Fibroblast of lung (primary cell): ENCODE data around the gene OTOP1. TPM values are rescaled to one million over a fixed set of nuclear protein-coding genes. Genes with fewer than 3 reads are reported as not detected.

ENCODE experiments used
- DNase-seq, 2 donors: peaks; one replicate each; pipeline versions ENCODE4 v3.0.0 to v3.0.0-alpha.2; 2010; ENCODE audit warnings: low read depth in 2 of 2
- H2AFZ ChIP-seq: 2 replicates; pipeline ENCODE4 v1.5.1; 2012; ENCODE audit warnings: low read length, control low read depth, inconsistent platforms
- H3K27ac ChIP-seq: 2 replicates; pipeline ENCODE4 v1.5.1; 2011; ENCODE audit warnings: low read length, control low read depth; ENCODE audit not compliant: insufficient read depth
- H3K27me3 ChIP-seq: 2 replicates; pipeline ENCODE4 v1.5.1; 2011; ENCODE audit warnings: mild to moderate bottlenecking, low read length; ENCODE audit not compliant: control insufficient read depth, insufficient read depth
- H3K36me3 ChIP-seq: 2 replicates; pipeline ENCODE4 v1.5.1; 2011; ENCODE audit warnings: low read length; ENCODE audit not compliant: control insufficient read depth, insufficient read depth
- H3K4me1 ChIP-seq: 2 replicates; pipeline ENCODE4 v1.5.1; 2011; ENCODE audit warnings: low read length; ENCODE audit not compliant: control insufficient read depth, insufficient read depth; ENCODE audit errors: extremely low read depth
- H3K4me2 ChIP-seq: 2 replicates; pipeline ENCODE4 v1.5.1; 2011; ENCODE audit warnings: low read length, control low read depth; ENCODE audit not compliant: insufficient read depth; ENCODE audit errors: extremely low read depth
- H3K4me3 ChIP-seq, 4 experiments: fragments of 200-600 bp in 1 of 4; sonication (generic) in 1 of 4; replicated peaks in 1 of 4; 2 replicates each; pipeline ENCODE4 v1.5.1; 2011 to 2016; ENCODE audit warnings: low read length in 4 of 4, low read depth in 3 of 4, mild to moderate bottlenecking in 3 of 4, control low read depth in 2 of 4, inconsistent platforms in 1 of 4, mixed read lengths in 1 of 4; ENCODE audit not compliant: insufficient read depth in 1 of 4; ENCODE audit errors: control extremely low read depth in 1 of 4
- H3K79me2 ChIP-seq: 2 replicates; pipeline ENCODE4 v1.5.1; 2012; ENCODE audit warnings: mild to moderate bottlenecking, low read length, inconsistent platforms; ENCODE audit not compliant: control insufficient read depth, insufficient read depth
- H3K9ac ChIP-seq: 2 replicates; pipeline ENCODE4 v1.5.1; 2011; ENCODE audit warnings: mild to moderate bottlenecking, low read length, control low read depth; ENCODE audit not compliant: insufficient read depth
- H3K9me3 ChIP-seq: 2 replicates; pipeline ENCODE4 v1.5.1; 2012; ENCODE audit warnings: low read depth, low read length; ENCODE audit not compliant: control insufficient read depth, insufficient read depth
- H4K20me1 ChIP-seq: 2 replicates; pipeline ENCODE4 v1.5.1; 2011; ENCODE audit warnings: low read length; ENCODE audit not compliant: control insufficient read depth, insufficient read depth; ENCODE audit errors: extremely low read depth
- EZH2 ChIP-seq: IDR thresholded peaks from 2 replicates; pipeline ENCODE4 v1.5.1; 2012; ENCODE audit warnings: low read length, control low read depth, mild to moderate bottlenecking; ENCODE audit errors: missing control alignments
- polyA plus RNA-seq, 2 donors: library from polyadenylated mRNA; depleted of rRNA in 1 of 2; stranded (reverse) in 1 of 2; unstranded in 1 of 2; fragments of >200 nt; gene quantifications; 2 replicates each; pipeline ENCODE4 v1.2.1, GENCODE V29; 2011 to 2012; ENCODE audit warnings: missing spikeins in 1 of 2
- total RNA-seq: library from RNA; depleted of rRNA; stranded (reverse); fragments of >200 nt; gene quantifications from 2 replicates; pipeline ENCODE4 v1.2.1, GENCODE V29; 2014
- TF ChIP-seq, protein P1 (sequence below), 2 donors: IDR thresholded peaks in 1 of 2; conservative IDR thresholded peaks in 1 of 2; 1 replicate in 1 of 2; 2 replicates in 1 of 2; pipeline ENCODE4 v1.5.1; 2011 to 2012; ENCODE audit warnings: low read length in 2 of 2, control low read depth in 1 of 2, inconsistent platforms in 1 of 2, low read depth in 1 of 2, mild to moderate bottlenecking in 1 of 2

OTOP1 gene
- total and polyA plus RNA-seq, 2 donors (not counting 1 experiment from before 2014, with no cell fraction given): not detected

GRCh38 chr4:4248885-4249203 lies 22.1 kb upstream of the OTOP1 start:
- peaks cover 4% of the 10 kb centered on the region for H3K36me3 ChIP-seq
- no peak for DNase-seq
- no peak for TF ChIP-seq EZH2
- TF ChIP-seq, protein P1, sequence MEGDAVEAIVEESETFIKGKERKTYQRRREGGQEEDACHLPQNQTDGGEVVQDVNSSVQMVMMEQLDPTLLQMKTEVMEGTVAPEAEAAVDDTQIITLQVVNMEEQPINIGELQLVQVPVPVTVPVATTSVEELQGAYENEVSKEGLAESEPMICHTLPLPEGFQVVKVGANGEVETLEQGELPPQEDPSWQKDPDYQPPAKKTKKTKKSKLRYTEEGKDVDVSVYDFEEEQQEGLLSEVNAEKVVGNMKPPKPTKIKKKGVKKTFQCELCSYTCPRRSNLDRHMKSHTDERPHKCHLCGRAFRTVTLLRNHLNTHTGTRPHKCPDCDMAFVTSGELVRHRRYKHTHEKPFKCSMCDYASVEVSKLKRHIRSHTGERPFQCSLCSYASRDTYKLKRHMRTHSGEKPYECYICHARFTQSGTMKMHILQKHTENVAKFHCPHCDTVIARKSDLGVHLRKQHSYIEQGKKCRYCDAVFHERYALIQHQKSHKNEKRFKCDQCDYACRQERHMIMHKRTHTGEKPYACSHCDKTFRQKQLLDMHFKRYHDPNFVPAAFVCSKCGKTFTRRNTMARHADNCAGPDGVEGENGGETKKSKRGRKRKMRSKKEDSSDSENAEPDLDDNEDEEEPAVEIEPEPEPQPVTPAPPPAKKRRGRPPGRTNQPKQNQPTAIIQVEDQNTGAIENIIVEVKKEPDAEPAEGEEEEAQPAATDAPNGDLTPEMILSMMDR (conservative IDR thresholded peaks at IDR 0.05 in 1 of 2, IDR thresholded peaks at IDR 0.05 in 1 of 2; ENCODE audit: low read depth in 1 of 2, low read length in 2 of 2): no peak
- H3K4me1 ChIP-seq: peaks cover 4% of the 10 kb centered on the region
- peak overlapping the region; percentile 83 for H2AFZ ChIP-seq
- peaks cover 10% of the 10 kb centered on the region for H3K79me2 ChIP-seq
- peak overlapping the region; percentile 84 for H3K4me2 ChIP-seq
- peak overlapping the region; percentile 79 to 99 (median 93) for H3K4me3 ChIP-seq
- H3K9ac ChIP-seq: peak overlapping the region; percentile 96
- no peaks in the 10 kb centered on the region for H4K20me1 ChIP-seq
- no peaks in the 10 kb centered on the region for H3K9me3 ChIP-seq
- H3K27ac ChIP-seq: peak overlapping the region; percentile 92
- H3K27me3 ChIP-seq: no peaks in the 10 kb centered on the region

- peak; percentile 93 to 95 for DNase-seq
- TF ChIP-seq, protein P1 (conservative IDR thresholded peaks at IDR 0.05 in 1 of 2, IDR thresholded peaks at IDR 0.05 in 1 of 2; ENCODE audit: low read depth in 1 of 2, low read length in 2 of 2): peak; percentile 19 to 20
- no peak for TF ChIP-seq EZH2
- peaks cover 4% of the 10 kb centered on the region for H3K4me1 ChIP-seq
- peak within 1 kb of the TSS; percentile 83 for H2AFZ ChIP-seq
- peak within 1 kb of the TSS; percentile 96 for H3K9ac ChIP-seq
- H4K20me1 ChIP-seq: no peaks in the 10 kb centered on the region
- H3K79me2 ChIP-seq: peaks cover 10% of the 10 kb centered on the region
- H3K4me3 ChIP-seq: peak within 1 kb of the TSS; percentile 79 to 99 (median 93)
- H3K4me2 ChIP-seq: peak within 1 kb of the TSS; percentile 96
- no peaks in the 10 kb centered on the region for H3K27me3 ChIP-seq
- H3K27ac ChIP-seq: peak within 1 kb of the TSS; percentile 92
- H3K9me3 ChIP-seq: no peaks in the 10 kb centered on the region
- H3K36me3 ChIP-seq: peaks cover 4% of the 10 kb centered on the region
These were observed 21.5 kb upstream of the OTOP1 start, which contains the start of gene TMEM128 for GRCh38 chr4:4248029-4248884. Gene TMEM128 (minus strand): TSS chr4:4248223. CDS start chr4:4248202, 21 bp downstream.

GRCh38 chr4:4247696-4248028 lies 20.9 kb upstream of the OTOP1 start:
- Histone ChIP-seq H3K4me3 (peak overlapping the region; percentile 79 to 99 (median 93)), H4K20me1 (no peaks in the 10 kb centered on the region), H3K4me1 (peaks cover 4% of the 10 kb centered on the region), H3K4me2 (peak overlapping the region; percentile 96), H3K9me3 (no peaks in the 10 kb centered on the region), H2AFZ (peak overlapping the region; percentile 79), H3K36me3 (peaks cover 4% of the 10 kb centered on the region), H3K79me2 (peaks cover 10% of the 10 kb centered on the region), H3K9ac (peak overlapping the region; percentile 96), H3K27me3 (no peaks in the 10 kb centered on the region), H3K27ac (peak overlapping the region; percentile 92)
- DNase-seq: no peak
- TF ChIP-seq, protein P1 (conservative IDR thresholded peaks at IDR 0.05 in 1 of 2, IDR thresholded peaks at IDR 0.05 in 1 of 2; ENCODE audit: low read depth in 1 of 2, low read length in 2 of 2): no peak
- TF ChIP-seq EZH2: no peak
